Measurements from ENCODE around the gene CDKAL1. TPM values are rescaled to one million over a fixed set of nuclear protein-coding genes. Genes with fewer than 3 reads are reported as not detected.

Gene CDKAL1
- total and polyA plus RNA-seq, 10 of the 15 experiments (the other 5 are each of a cell fraction or from before 2014, with no cell fraction given) = 10.7 to 26.9 (median 17.3) TPM

GRCh38 chr6:20534295-20535262, at the start of gene CDKAL1 (continued):
- TF ChIP-seq ZNF687 (IDR thresholded peaks at IDR 0.05) (no peak), FOXK2 (IDR thresholded peaks at IDR 0.05) (no peak), PRDM15 (CRISPR knock-in tag; IDR thresholded peaks at IDR 0.05) (no peak), POU2F2 (IDR thresholded peaks at IDR 0.05; ENCODE audit: borderline replicate concordance, low read depth, low read length) (peak; percentile 84; the same call in 2 of the 3 replicates), JUND (IDR thresholded peaks at IDR 0.05; ENCODE audit: low read depth, low read length) (peak; percentile 69), SIX5 (IDR thresholded peaks at IDR 0.05; ENCODE audit: low read depth, low read length, severe bottlenecking) (peak; percentile 55), NFYA (IDR thresholded peaks at IDR 0.05; ENCODE audit: borderline replicate concordance, low read depth, low read length) (no peak), NBN (IDR thresholded peaks at IDR 0.05) (no peak), FOS (IDR thresholded peaks at IDR 0.05; ENCODE audit: borderline replicate concordance, extremely low read depth, insufficient read length) (no peak)
